GM23338 (cell line): ENCODE results near the gene RAMP3. TPM values are rescaled to one million over a fixed set of nuclear protein-coding genes. Genes with fewer than 3 reads are reported as not detected.

Source experiments
- ATAC-seq: fragments of 200-7000 bp; cut with Tn5 transposase; 3 replicates; pipeline ENCODE4 v1.9.1; 2020
- DNase-seq: peaks from one replicate; pipeline ENCODE4 v3.0.0-alpha.2; 2015; ENCODE audit warnings: low spot score
- H2AFZ ChIP-seq: fragments of 200-600 bp; sonication (generic); 2 replicates; pipeline ENCODE4 v1.8.0; 2016; ENCODE audit warnings: antibody characterized with exemption, mild to moderate bottlenecking, moderate library complexity
- H3F3A ChIP-seq: fragments of 200-600 bp; sonication (generic); replicated peaks from 2 replicates; pipeline ENCODE4 v1.8.0; 2017; ENCODE audit warnings: antibody characterized with exemption, mixed run types, low read depth
- H3K27ac ChIP-seq: fragments of 200-600 bp; sonication (generic); 2 replicates; pipeline ENCODE4 v1.6.1; 2016; ENCODE audit warnings: low read depth
- H3K27me3 ChIP-seq: fragments of 200-600 bp; sonication (generic); 2 replicates; pipeline ENCODE4 v1.8.0; 2016; ENCODE audit warnings: mild to moderate bottlenecking, mixed run types, moderate library complexity; ENCODE audit not compliant: insufficient read depth
- H3K36me3 ChIP-seq: fragments of 200-600 bp; sonication (generic); 2 replicates; pipeline ENCODE4 v1.8.0; 2016; ENCODE audit warnings: mild to moderate bottlenecking; ENCODE audit not compliant: insufficient read depth
- H3K4me1 ChIP-seq: fragments of 200-600 bp; sonication (generic); 2 replicates; pipeline ENCODE4 v1.8.0; 2016; ENCODE audit warnings: mild to moderate bottlenecking, moderate library complexity; ENCODE audit not compliant: insufficient read depth
- H3K4me2 ChIP-seq: fragments of 200-600 bp; sonication (generic); 2 replicates; pipeline ENCODE4 v1.7.1; 2017; ENCODE audit warnings: mixed run types
- H3K4me3 ChIP-seq: fragments of 200-600 bp; sonication (generic); 2 replicates; pipeline ENCODE4 v1.6.1; 2016; ENCODE audit warnings: mixed run types
- H3K79me2 ChIP-seq: fragments of 200-600 bp; sonication (generic); replicated peaks from 2 replicates; pipeline ENCODE4 v1.8.0; 2017; ENCODE audit warnings: mild to moderate bottlenecking; ENCODE audit not compliant: insufficient read depth
- H3K9me2 ChIP-seq: fragments of 200-600 bp; sonication (generic); 2 replicates; pipeline ENCODE4 v1.8.0; 2017; ENCODE audit not compliant: insufficient read depth
- H4K20me1 ChIP-seq: fragments of 200-600 bp; sonication (generic); replicated peaks from 2 replicates; pipeline ENCODE4 v1.8.0; 2017; ENCODE audit warnings: mild to moderate bottlenecking; ENCODE audit not compliant: insufficient read depth
- H3K27ac Mint-ChIP-seq: 2 replicates; pipeline ENCODE4 v1.8.0; 2020; ENCODE audit warnings: inconsistent platforms, mild to moderate bottlenecking, moderate library complexity, mixed read lengths
- H3K27me3 Mint-ChIP-seq: 3 replicates; pipeline ENCODE4 v1.8.0; 2022; ENCODE audit warnings: low read depth, mild to moderate bottlenecking, moderate library complexity, mixed read lengths, inconsistent platforms; ENCODE audit not compliant: insufficient read depth, poor library complexity
- H3K36me3 Mint-ChIP-seq: 3 replicates; pipeline ENCODE4 v1.8.0; 2021; ENCODE audit warnings: low read depth, mild to moderate bottlenecking, inconsistent platforms, moderate library complexity, mixed read lengths
- H3K4me1 Mint-ChIP-seq: 3 replicates; pipeline ENCODE4 v1.8.0; 2020; ENCODE audit warnings: mild to moderate bottlenecking, inconsistent platforms, mixed read lengths
- H3K4me3 Mint-ChIP-seq: 3 replicates; pipeline ENCODE4 v1.8.0; 2021; ENCODE audit warnings: moderate library complexity, mild to moderate bottlenecking, inconsistent platforms, mixed read lengths
- H3K9me3 Mint-ChIP-seq: 3 replicates; pipeline ENCODE4 v1.8.0; 2020; ENCODE audit warnings: moderate library complexity, mild to moderate bottlenecking, inconsistent platforms, mixed read lengths
- CREB1 ChIP-seq: fragments of 250-450 bp; sonication (Bioruptor Pico); IDR thresholded peaks from 2 replicates; pipeline ENCODE4 v1.5.0; 2020; ENCODE audit warnings: low read depth, mild to moderate bottlenecking, moderate library complexity
- CTCF ChIP-seq, 2 experiments: fragments of 200-600 bp in 1 of 2; sonication (generic) in 1 of 2; conservative IDR thresholded peaks; 2 replicates each; pipeline versions ENCODE4 v1.5.1 to v1.6.1; 2016 to 2017; ENCODE audit warnings: antibody characterized with exemption in 2 of 2, low read depth in 2 of 2, mild to moderate bottlenecking in 2 of 2, moderate library complexity in 1 of 2
- EZH2 ChIP-seq: fragments of 200-600 bp; sonication (generic); IDR thresholded peaks from one replicate; pipeline ENCODE4 v1.8.0; 2017; ENCODE audit warnings: antibody characterized with exemption, mild to moderate bottlenecking, low read depth; ENCODE audit not compliant: unreplicated experiment
- EZH2phosphoT487 ChIP-seq: fragments of 200-600 bp; sonication (generic); IDR thresholded peaks from one replicate; pipeline ENCODE4 v1.8.1; 2018; ENCODE audit warnings: antibody characterized with exemption; ENCODE audit not compliant: unreplicated experiment
- POLR2AphosphoS5 ChIP-seq: IDR thresholded peaks from 2 replicates; pipeline ENCODE4 v1.6.1; 2016; ENCODE audit warnings: antibody characterized with exemption, low read depth
- STAT1 ChIP-seq: IDR thresholded peaks from one replicate; pipeline ENCODE4 v1.6.1; 2016; ENCODE audit warnings: antibody characterized with exemption; ENCODE audit not compliant: unreplicated experiment
- ZNF331 ChIP-seq: fragments of 250-450 bp; sonication (Bioruptor Pico); IDR thresholded peaks from 2 replicates; pipeline ENCODE4 v1.5.0; 2020; ENCODE audit warnings: low read depth, mild to moderate bottlenecking, moderate library complexity
- polyA plus RNA-seq: library from polyadenylated mRNA; unstranded; fragments of >200 nt; fragmentation: Nextera tagmentation; extraction: Ambion mirVana; gene quantifications from 2 replicates; pipeline ENCODE4 v1.2.1, GENCODE V29; 2016
- total RNA-seq: library from RNA; depleted of rRNA; stranded (reverse); fragments of >200 nt; shearing (Covaris generic); gene quantifications from 2 replicates; pipeline ENCODE4 v1.2.3, GENCODE V29; 2014
- TF ChIP-seq, protein P1 (sequence below): IDR thresholded peaks from one replicate; pipeline ENCODE4 v1.6.1; 2018; ENCODE audit warnings: antibody characterized with exemption; ENCODE audit not compliant: unreplicated experiment
- TF ChIP-seq, protein P2 (sequence below): fragments of 250-450 bp; sonication (Bioruptor Pico); IDR thresholded peaks from 2 replicates; pipeline ENCODE4 v1.5.0; 2020; ENCODE audit warnings: mild to moderate bottlenecking, moderate library complexity

Gene RAMP3
- total and polyA plus RNA-seq, 2 experiments from 2014 or later: 1.1 to 4.6 TPM

GRCh38 chr7:45155357-45155900 lies 2.2 kb upstream of the RAMP3 start:
- Histone ChIP-seq H3K36me3 (no peaks in the 10 kb centered on the region), H3K9me2 (0 out of 2 replicates have a peak, but pooled peaks cover 3% of the 10 kb centered on the region), H3K4me2 (no peak overlapping the region), H4K20me1 (no peaks in the 10 kb centered on the region), H3K27ac (no peak overlapping the region), H3K27me3 (peaks cover 14% of the 10 kb centered on the region), H2AFZ (no peak overlapping the region), H3F3A (no peaks in the 10 kb centered on the region), H3K79me2 (no peaks in the 10 kb centered on the region), H3K4me1 (0 out of 2 replicates have a peak, but pooled peaks cover 3% of the 10 kb centered on the region), H3K4me3 (no peak overlapping the region)
- Mint-ChIP-seq H3K27me3 (peaks cover 26% of the 10 kb centered on the region), H3K4me3 (no peak overlapping the region), H3K36me3 (no peaks in the 10 kb centered on the region), H3K4me1 (peaks cover 6% of the 10 kb centered on the region), H3K9me3 (0 out of 3 replicates have a peak, but pooled peaks cover 2% of the 10 kb centered on the region), H3K27ac (no peak overlapping the region)
- no peak for ATAC-seq
- TF ChIP-seq STAT1 (no peak), EZH2phosphoT487 (no peak), CREB1 (no peak), EZH2 (no peak), POLR2AphosphoS5 (no peak), ZNF331 (no peak), CTCF (conservative IDR thresholded peaks at IDR 0.05; ENCODE audit: low read depth in 2 of 2) (no peak)
- TF ChIP-seq, protein P1, sequence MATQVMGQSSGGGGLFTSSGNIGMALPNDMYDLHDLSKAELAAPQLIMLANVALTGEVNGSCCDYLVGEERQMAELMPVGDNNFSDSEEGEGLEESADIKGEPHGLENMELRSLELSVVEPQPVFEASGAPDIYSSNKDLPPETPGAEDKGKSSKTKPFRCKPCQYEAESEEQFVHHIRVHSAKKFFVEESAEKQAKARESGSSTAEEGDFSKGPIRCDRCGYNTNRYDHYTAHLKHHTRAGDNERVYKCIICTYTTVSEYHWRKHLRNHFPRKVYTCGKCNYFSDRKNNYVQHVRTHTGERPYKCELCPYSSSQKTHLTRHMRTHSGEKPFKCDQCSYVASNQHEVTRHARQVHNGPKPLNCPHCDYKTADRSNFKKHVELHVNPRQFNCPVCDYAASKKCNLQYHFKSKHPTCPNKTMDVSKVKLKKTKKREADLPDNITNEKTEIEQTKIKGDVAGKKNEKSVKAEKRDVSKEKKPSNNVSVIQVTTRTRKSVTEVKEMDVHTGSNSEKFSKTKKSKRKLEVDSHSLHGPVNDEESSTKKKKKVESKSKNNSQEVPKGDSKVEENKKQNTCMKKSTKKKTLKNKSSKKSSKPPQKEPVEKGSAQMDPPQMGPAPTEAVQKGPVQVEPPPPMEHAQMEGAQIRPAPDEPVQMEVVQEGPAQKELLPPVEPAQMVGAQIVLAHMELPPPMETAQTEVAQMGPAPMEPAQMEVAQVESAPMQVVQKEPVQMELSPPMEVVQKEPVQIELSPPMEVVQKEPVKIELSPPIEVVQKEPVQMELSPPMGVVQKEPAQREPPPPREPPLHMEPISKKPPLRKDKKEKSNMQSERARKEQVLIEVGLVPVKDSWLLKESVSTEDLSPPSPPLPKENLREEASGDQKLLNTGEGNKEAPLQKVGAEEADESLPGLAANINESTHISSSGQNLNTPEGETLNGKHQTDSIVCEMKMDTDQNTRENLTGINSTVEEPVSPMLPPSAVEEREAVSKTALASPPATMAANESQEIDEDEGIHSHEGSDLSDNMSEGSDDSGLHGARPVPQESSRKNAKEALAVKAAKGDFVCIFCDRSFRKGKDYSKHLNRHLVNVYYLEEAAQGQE: no peak
- TF ChIP-seq, protein P2, sequence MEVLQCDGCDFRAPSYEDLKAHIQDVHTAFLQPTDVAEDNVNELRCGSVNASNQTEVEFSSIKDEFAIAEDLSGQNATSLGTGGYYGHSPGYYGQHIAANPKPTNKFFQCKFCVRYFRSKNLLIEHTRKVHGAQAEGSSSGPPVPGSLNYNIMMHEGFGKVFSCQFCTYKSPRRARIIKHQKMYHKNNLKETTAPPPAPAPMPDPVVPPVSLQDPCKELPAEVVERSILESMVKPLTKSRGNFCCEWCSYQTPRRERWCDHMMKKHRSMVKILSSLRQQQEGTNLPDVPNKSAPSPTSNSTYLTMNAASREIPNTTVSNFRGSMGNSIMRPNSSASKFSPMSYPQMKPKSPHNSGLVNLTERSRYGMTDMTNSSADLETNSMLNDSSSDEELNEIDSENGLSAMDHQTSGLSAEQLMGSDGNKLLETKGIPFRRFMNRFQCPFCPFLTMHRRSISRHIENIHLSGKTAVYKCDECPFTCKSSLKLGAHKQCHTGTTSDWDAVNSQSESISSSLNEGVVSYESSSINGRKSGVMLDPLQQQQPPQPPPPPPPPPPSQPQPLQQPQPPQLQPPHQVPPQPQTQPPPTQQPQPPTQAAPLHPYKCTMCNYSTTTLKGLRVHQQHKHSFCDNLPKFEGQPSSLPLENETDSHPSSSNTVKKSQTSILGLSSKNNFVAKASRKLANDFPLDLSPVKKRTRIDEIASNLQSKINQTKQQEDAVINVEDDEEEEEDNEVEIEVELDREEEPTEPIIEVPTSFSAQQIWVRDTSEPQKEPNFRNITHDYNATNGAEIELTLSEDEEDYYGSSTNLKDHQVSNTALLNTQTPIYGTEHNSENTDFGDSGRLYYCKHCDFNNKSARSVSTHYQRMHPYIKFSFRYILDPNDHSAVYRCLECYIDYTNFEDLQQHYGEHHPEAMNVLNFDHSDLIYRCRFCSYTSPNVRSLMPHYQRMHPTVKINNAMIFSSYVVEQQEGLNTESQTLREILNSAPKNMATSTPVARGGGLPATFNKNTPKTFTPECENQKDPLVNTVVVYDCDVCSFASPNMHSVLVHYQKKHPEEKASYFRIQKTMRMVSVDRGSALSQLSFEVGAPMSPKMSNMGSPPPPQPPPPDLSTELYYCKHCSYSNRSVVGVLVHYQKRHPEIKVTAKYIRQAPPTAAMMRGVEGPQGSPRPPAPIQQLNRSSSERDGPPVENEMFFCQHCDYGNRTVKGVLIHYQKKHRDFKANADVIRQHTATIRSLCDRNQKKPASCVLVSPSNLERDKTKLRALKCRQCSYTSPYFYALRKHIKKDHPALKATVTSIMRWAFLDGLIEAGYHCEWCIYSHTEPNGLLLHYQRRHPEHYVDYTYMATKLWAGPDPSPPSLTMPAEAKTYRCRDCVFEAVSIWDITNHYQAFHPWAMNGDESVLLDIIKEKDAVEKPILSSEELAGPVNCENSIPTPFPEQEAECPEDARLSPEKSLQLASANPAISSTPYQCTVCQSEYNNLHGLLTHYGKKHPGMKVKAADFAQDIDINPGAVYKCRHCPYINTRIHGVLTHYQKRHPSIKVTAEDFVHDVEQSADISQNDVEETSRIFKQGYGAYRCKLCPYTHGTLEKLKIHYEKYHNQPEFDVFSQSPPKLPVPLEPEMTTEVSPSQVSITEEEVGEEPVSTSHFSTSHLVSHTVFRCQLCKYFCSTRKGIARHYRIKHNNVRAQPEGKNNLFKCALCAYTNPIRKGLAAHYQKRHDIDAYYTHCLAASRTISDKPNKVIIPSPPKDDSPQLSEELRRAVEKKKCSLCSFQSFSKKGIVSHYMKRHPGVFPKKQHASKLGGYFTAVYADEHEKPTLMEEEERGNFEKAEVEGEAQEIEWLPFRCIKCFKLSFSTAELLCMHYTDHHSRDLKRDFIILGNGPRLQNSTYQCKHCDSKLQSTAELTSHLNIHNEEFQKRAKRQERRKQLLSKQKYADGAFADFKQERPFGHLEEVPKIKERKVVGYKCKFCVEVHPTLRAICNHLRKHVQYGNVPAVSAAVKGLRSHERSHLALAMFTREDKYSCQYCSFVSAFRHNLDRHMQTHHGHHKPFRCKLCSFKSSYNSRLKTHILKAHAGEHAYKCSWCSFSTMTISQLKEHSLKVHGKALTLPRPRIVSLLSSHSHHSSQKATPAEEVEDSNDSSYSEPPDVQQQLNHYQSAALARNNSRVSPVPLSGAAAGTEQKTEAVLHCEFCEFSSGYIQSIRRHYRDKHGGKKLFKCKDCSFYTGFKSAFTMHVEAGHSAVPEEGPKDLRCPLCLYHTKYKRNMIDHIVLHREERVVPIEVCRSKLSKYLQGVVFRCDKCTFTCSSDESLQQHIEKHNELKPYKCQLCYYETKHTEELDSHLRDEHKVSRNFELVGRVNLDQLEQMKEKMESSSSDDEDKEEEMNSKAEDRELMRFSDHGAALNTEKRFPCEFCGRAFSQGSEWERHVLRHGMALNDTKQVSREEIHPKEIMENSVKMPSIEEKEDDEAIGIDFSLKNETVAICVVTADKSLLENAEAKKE (CRISPR knock-in tag): no peak
- DNase-seq: no peak
